Neural cell (in vitro differentiated cells): ENCODE measurements around the gene PLA2G1B.

Source experiments
- CTCF ChIP-seq: fragments of 450-650 bp; IDR thresholded peaks from 2 replicates; pipeline ENCODE4 v1.5.1; 2014; ENCODE audit warnings: antibody characterized with exemption, mild to moderate bottlenecking, moderate library complexity; ENCODE audit not compliant: poor library complexity, severe bottlenecking
- EP300 ChIP-seq: fragments of 450-650 bp; conservative IDR thresholded peaks from 2 replicates; pipeline ENCODE4 v1.6.1; 2014; ENCODE audit warnings: antibody characterized with exemption, mild to moderate bottlenecking, moderate library complexity; ENCODE audit not compliant: poor library complexity, severe bottlenecking
- EZH2 ChIP-seq: fragments of 200-600, 300-800 bp; shearing (Covaris generic), sonication (generic); IDR thresholded peaks from 2 replicates; pipeline ENCODE4 v1.6.1; 2014; ENCODE audit warnings: antibody characterized with exemption, low read length, borderline replicate concordance, mild to moderate bottlenecking; ENCODE audit not compliant: insufficient read depth, poor library complexity, severe bottlenecking
- POLR2AphosphoS5 ChIP-seq: IDR thresholded peaks from 2 replicates; pipeline ENCODE4 v1.6.1; 2012
- SMC3 ChIP-seq: fragments of 450-650 bp; conservative IDR thresholded peaks from 2 replicates; pipeline ENCODE4 v1.6.1; 2014; ENCODE audit warnings: antibody characterized with exemption, mild to moderate bottlenecking, moderate library complexity; ENCODE audit not compliant: poor library complexity
- TAF1 ChIP-seq: IDR thresholded peaks from 2 replicates; pipeline ENCODE4 v1.6.1; 2012; ENCODE audit warnings: low read depth
- TF ChIP-seq, protein P1 (sequence below): IDR thresholded peaks from 2 replicates; pipeline ENCODE4 v1.6.1; 2012; ENCODE audit warnings: borderline replicate concordance

- peak; percentile 11 for TF ChIP-seq CTCF
- TF ChIP-seq EP300, result no peak
- no peak for TF ChIP-seq POLR2AphosphoS5
- no peak for TF ChIP-seq EZH2
- TF ChIP-seq SMC3, result no peak
- TF ChIP-seq, protein P1, sequence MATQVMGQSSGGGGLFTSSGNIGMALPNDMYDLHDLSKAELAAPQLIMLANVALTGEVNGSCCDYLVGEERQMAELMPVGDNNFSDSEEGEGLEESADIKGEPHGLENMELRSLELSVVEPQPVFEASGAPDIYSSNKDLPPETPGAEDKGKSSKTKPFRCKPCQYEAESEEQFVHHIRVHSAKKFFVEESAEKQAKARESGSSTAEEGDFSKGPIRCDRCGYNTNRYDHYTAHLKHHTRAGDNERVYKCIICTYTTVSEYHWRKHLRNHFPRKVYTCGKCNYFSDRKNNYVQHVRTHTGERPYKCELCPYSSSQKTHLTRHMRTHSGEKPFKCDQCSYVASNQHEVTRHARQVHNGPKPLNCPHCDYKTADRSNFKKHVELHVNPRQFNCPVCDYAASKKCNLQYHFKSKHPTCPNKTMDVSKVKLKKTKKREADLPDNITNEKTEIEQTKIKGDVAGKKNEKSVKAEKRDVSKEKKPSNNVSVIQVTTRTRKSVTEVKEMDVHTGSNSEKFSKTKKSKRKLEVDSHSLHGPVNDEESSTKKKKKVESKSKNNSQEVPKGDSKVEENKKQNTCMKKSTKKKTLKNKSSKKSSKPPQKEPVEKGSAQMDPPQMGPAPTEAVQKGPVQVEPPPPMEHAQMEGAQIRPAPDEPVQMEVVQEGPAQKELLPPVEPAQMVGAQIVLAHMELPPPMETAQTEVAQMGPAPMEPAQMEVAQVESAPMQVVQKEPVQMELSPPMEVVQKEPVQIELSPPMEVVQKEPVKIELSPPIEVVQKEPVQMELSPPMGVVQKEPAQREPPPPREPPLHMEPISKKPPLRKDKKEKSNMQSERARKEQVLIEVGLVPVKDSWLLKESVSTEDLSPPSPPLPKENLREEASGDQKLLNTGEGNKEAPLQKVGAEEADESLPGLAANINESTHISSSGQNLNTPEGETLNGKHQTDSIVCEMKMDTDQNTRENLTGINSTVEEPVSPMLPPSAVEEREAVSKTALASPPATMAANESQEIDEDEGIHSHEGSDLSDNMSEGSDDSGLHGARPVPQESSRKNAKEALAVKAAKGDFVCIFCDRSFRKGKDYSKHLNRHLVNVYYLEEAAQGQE, result no peak
- no peak for TF ChIP-seq TAF1
Measured at GRCh38 chr12:120314220-120314619, 13.4 kb downstream of the PLA2G1B start.
